Upper lobe of left lung (tissue), 4 donors: ENCODE results near the gene PDZD2.

Source experiments
- POLR2AphosphoS5 ChIP-seq, 2 donors: sonication (generic); formaldehyde crosslinking; IDR thresholded peaks; one replicate each; pipeline ENCODE4 v1.5.1; 2017; ENCODE audit warnings: antibody characterized with exemption in 2 of 2
- TF ChIP-seq, protein P1 (sequence below), 6 experiments: fragments of 450-650 bp in 4 of 6; fragments of 200-600 bp in 2 of 6; sonication (generic) in 2 of 6; IDR thresholded peaks; one replicate each; pipeline ENCODE4 v1.5.1; 2016 to 2019; ENCODE audit warnings: antibody characterized with exemption in 6 of 6

- TF ChIP-seq, protein P1, sequence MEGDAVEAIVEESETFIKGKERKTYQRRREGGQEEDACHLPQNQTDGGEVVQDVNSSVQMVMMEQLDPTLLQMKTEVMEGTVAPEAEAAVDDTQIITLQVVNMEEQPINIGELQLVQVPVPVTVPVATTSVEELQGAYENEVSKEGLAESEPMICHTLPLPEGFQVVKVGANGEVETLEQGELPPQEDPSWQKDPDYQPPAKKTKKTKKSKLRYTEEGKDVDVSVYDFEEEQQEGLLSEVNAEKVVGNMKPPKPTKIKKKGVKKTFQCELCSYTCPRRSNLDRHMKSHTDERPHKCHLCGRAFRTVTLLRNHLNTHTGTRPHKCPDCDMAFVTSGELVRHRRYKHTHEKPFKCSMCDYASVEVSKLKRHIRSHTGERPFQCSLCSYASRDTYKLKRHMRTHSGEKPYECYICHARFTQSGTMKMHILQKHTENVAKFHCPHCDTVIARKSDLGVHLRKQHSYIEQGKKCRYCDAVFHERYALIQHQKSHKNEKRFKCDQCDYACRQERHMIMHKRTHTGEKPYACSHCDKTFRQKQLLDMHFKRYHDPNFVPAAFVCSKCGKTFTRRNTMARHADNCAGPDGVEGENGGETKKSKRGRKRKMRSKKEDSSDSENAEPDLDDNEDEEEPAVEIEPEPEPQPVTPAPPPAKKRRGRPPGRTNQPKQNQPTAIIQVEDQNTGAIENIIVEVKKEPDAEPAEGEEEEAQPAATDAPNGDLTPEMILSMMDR (IDR thresholded peaks at IDR 0.05): no peak
- TF ChIP-seq POLR2AphosphoS5 (IDR thresholded peaks at IDR 0.05): no peak
Measured at GRCh38 chr5:31913808-31914207, 274.9 kb downstream of the PDZD2 start.
